GM19452 (cell line): Measurements from ENCODE around the gene UQCRC1.

Experiments
- ATAC-seq: cut with Tn5 transposase; IDR thresholded peaks from one replicate; pipeline ENCODE4 v1.9.1; 2021; ENCODE audit not compliant: unreplicated experiment

The UQCRC1 gene

DNA sequence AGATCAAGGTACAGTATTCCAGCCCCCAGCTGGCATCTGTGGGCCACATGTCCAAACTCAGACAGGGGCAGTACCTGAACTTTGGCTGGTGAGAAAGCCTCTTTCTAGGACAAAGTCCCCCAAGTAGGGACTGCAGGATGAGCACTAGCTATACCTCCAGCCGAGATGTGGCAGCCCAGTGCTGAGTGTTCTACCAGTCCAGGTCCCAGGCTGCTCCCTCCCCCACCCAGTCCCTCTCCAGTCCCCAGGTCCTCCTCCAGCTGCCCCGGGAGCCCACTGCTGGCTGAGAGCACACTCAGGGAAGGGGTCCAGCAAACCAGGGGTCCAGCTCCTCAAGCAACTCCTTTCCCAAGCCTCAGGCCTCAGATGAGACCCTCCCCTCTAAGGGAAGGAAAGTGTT, 24.3 kb upstream of the UQCRC1 start:
- ATAC-seq = no peak

- no peak for ATAC-seq
Observed at GRCh38 chr3:48633256-48633655, 23.8 kb upstream of the UQCRC1 start.

GRCh38 chr3:48631516-48632448, 22.3 kb upstream of the UQCRC1 start:
- no peak for ATAC-seq

DNA sequence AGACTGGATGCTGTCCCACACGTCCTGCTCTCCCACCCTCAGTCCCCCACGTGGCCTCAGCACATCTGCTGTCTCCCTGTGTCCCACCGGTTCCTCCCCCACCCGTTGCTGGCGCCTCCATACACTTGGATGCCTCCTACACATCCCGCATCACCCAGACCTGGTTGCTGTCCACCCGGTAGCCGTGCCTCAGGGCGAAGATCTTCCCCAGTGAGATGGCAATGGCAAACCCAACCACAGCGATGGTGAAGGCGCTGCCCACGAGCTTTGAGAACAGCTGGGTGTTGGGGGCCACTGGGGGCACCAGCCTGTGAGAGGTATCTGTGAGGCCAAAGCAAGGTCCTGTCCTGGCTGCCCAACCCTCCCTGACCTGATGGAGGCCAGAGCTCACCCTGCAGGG, 21.4 kb upstream of the UQCRC1 start:
- no peak for ATAC-seq

GRCh38 chr3:48630407-48630806, 21.0 kb upstream of the UQCRC1 start:
- no peak for ATAC-seq

DNA sequence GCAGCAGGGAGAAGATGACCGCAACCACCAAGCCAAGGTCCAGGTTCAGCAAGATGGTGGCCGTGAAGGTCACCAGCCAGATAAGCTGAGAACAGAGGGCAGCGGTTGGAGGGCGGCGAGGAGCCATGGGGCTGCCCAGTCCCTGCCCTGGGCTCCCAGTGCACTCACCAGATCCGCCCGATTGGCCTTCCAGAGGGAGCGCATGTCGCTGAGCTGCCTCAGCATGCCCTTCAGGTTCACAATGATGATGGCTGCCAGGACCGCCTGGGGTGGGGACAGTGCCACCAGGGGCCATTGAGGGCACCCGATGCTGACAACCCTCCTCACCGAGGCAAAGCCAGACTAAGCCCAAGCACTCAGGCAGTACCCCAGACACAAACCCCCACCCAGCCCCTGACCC, 20.4 kb upstream of the UQCRC1 start:
- ATAC-seq = no peak

DNA sequence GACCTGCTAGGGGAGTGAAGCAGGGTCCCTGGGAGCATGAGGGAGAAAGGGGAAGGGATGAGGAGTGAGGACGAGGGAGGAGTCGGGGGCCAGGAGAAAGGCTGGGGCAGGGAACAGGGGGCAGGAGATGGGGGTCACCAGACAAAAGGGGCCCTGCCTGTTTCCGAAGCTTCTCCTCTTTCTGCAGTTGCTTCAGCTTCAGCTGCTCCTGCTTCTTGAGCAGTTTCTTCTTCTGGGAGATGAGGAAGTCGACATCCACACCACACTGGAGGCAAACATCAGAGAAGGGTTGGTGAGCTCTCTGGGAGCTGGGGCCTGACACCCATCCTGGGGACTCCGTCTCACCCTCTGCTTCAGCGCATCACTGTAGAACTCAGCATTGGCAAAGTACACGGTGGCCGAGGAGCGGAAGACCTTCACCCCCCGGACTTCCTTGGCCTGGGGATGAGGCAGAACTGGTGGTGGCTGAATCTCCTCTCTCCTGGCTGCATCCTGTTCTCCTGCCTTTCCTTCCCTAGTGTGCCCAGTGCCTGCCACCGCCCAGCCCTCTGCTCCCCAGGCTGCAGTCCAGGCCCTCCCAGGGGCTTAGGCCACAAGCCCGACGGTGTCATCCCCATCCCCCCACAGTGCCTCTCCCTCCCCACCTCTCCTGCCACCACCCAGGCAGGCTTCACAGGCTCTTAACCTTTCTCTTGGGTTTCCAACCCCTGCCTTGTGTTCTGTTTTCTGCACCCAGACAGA, 19.0 kb upstream of the UQCRC1 start:
- no peak for ATAC-seq

DNA sequence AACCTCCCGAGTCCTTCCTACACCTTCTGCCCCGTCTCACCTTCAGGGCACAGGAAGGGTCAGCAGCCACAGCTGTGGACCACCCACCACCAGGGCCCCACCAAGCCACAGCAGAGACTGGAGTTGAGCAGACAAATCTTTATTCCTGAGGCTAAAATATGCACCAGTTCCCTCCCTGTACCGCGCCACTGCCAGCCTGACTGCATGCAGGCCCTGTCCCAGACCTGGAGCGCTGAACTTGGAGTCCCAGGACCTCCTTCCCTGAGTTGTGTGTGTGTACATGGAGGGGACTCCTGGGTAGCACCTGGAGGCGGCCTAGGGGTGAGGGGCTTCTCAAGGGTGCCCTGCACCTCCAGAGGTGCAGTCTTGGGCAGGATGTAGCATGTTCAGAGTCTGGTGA, 16.2 kb upstream of the UQCRC1 start:
- ATAC-seq = no peak

GRCh38 chr3:48624767-48625166, 15.3 kb upstream of the UQCRC1 start:
- no peak for ATAC-seq

DNA sequence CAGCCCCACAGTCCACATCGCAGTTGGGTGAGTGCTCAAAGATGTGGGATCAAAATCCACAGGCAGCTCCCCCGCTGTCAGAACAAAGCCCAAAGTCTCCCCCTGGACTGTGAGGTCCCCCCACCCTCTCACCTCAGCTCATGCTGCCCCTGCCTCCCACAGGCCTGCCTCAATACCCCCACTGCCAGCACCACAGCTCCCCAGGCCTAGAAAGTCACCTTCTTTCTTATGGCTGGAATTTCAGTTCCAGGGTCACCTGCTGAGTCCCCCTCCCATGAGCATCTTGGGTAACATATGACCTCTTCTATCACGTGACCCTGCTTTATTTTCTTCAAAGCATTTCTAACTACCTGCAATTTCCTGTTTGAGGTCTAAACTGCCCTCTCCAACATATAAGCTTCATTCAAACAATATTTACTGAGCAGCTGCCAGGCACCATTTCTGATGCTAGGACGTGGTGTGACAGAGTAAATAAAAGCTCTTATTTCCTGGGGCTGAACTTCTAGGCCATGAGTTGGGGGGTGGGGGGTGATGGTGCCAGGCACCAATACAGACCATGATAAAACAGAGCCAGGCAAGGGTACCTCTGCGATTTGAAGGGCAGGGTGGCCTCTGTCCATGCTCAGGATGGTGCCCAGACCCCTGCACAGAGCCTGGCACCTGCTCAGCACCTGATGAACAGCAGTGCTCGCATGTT, 14.6 kb upstream of the UQCRC1 start:
- ATAC-seq = no peak

- no peak for ATAC-seq
Observed at GRCh38 chr3:48621461-48621869, 12.0 kb upstream of the UQCRC1 start, which contains the start of gene TMEM89. Gene TMEM89 (minus strand): TSS chr3:48621769. CDS start chr3:48621756, 13 bp downstream.

DNA sequence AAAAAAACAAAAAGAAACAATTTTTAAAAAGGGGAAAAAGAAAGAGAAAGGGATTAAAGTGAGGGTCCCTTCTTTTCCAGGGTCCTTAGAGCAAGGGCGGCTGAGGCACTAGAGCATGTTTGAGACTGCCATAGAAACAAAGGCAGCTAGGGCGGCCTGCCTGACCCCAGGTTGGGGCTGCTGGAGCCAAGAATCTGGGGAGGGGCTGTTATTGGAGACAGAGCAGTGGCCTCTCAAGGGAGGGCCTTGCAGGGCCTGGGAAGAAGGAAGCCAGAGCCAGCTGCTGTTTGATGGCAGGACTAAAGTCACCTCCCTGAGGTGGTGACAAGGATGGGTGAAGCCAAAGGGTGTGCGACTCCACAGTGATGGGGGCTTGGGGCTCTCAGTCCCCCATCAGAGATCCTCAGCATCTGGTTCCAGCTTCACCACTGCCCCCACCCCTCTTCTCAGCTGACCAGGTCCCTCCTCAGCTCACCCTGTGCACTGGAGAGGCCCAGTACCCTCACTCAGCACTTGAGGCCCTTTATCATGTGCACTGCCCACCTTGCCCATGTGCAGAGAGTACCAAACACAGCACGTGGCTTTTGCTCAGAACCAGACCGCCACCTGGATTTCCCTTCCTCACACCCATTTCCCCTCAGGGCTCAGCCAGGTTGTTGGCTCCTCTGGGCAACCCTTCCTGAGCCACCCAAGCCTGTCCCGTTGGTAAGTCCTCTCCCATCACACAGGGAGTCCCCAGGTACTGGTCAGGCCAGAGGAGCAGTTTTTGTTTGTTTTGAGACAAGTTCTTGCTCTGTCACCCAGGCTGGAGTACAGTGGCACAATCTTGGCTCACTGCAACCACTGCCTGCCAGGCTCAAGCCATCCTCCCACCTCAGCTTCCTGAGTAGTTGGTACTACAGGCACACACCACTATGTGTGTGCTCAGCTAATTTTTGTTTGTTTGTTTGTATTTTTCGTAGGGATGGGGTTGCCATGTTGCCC, 10.4 kb upstream of the UQCRC1 start:
- no peak for ATAC-seq

DNA sequence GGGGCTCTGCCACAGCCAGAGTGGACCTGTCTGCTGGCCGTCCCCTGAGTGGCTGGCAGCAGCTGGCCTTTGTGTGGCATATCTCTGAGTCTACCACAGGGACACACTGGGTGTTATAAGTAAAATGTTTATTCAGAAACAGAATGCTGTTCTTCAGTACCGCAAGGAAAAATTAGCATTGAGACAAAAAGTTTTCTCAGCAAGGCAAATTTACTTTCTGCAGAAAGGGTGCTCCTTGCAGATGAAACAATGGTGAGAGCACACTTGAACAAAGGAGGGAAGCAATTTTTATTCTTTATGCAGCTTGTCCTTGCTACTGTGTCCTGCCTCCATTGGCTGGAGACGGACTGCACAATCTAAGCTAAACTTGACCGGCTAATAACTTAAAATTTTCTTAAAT, 8.1 kb upstream of the UQCRC1 start:
- ATAC-seq = no peak

- no peak for ATAC-seq
Observed at GRCh38 chr3:48614044-48614443, 4.6 kb upstream of the UQCRC1 start.

GRCh38 chr3:48612309-48612708, 2.9 kb upstream of the UQCRC1 start:
- no peak for ATAC-seq

GRCh38 chr3:48607519-48607918, 1.9 kb downstream of the UQCRC1 start:
- no peak for ATAC-seq

DNA sequence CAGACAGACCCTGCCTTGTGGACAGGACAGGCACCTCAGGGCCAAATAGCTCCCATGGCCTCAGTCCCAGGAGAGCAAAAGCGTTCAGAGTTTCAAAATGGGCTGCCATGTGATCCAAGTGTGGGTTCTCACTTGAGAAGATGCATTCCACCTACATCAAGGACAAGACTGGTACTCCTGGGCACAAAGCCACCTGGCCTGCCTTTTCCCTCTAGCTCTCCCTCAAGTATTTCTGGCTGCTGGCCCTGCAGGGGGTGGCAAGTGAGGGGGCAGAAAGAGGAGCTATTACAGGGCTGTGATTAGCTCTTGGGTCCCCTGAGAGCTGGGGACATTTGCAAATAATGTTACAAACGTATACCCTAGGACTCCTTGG, 7.8 kb downstream of the UQCRC1 start:
- no peak for ATAC-seq

GRCh38 chr3:48600711-48601621, 8.5 kb downstream of the UQCRC1 start:
- no peak for ATAC-seq

- ATAC-seq = no peak
Observed at GRCh38 chr3:48599509-48600285, 9.7 kb downstream of the UQCRC1 start.
